H9 (cell line): ENCODE measurements around the gene TEX19. TPM values are rescaled to one million over a fixed set of nuclear protein-coding genes. Genes with fewer than 3 reads are reported as not detected.

Source experiments
- DNase-seq: peaks from one replicate; pipeline ENCODE4 v3.0.0-alpha.2; 2017
- H2AFZ ChIP-seq: one replicate; pipeline ENCODE4 v1.6.1; 2013; ENCODE audit warnings: mild to moderate bottlenecking, low read length, control low read depth, moderate library complexity
- H2AK5ac ChIP-seq: 2 replicates; pipeline ENCODE4 v1.6.1; 2013; ENCODE audit warnings: low read length, control low read depth, mixed read lengths; ENCODE audit not compliant: insufficient read length
- H2BK120ac ChIP-seq: one replicate; pipeline ENCODE4 v1.6.1; 2013; ENCODE audit warnings: low read depth, mild to moderate bottlenecking, low read length, control low read depth, inconsistent platforms; ENCODE audit not compliant: poor library complexity, severe bottlenecking
- H2BK12ac ChIP-seq: 2 replicates; pipeline ENCODE4 v1.6.1; 2013; ENCODE audit warnings: low read length, control low read depth, mixed read lengths, low read depth; ENCODE audit not compliant: insufficient read length
- H2BK15ac ChIP-seq: 2 replicates; pipeline ENCODE4 v1.6.1; 2013; ENCODE audit warnings: low read depth, low read length, control low read depth
- H2BK20ac ChIP-seq: one replicate; pipeline ENCODE4 v1.6.1; 2013; ENCODE audit warnings: low read depth, mild to moderate bottlenecking, low read length, control low read depth, inconsistent platforms; ENCODE audit not compliant: poor library complexity, severe bottlenecking
- H2BK5ac ChIP-seq: 2 replicates; pipeline ENCODE4 v1.6.1; 2013; ENCODE audit warnings: low read length, control low read depth, mixed read lengths; ENCODE audit not compliant: insufficient read length
- H3K14ac ChIP-seq: 2 replicates; pipeline ENCODE4 v1.6.1; 2013; ENCODE audit warnings: low read length, control low read depth; ENCODE audit not compliant: insufficient read depth
- H3K18ac ChIP-seq: 2 replicates; pipeline ENCODE4 v1.6.1; 2013; ENCODE audit warnings: low read depth, mild to moderate bottlenecking, mixed read lengths, low read length, control low read depth; ENCODE audit not compliant: insufficient read length
- H3K23ac ChIP-seq: 2 replicates; pipeline ENCODE4 v1.6.1; 2013; ENCODE audit warnings: low read length, control low read depth, mixed read lengths, low read depth; ENCODE audit not compliant: insufficient read length
- H3K23me2 ChIP-seq: 2 replicates; pipeline ENCODE4 v1.6.1; 2013; ENCODE audit warnings: low read depth, mild to moderate bottlenecking, mixed read lengths, low read length, control low read depth; ENCODE audit not compliant: insufficient read length, poor library complexity, severe bottlenecking
- H3K27ac ChIP-seq: 2 replicates; pipeline ENCODE4 v1.5.1; 2013; ENCODE audit warnings: low read length, control low read depth, mixed read lengths, low read depth; ENCODE audit not compliant: insufficient read length
- H3K27me3 ChIP-seq: 2 replicates; pipeline ENCODE4 v1.6.1; 2013; ENCODE audit warnings: low read length, control low read depth, inconsistent platforms; ENCODE audit not compliant: insufficient read depth
- H3K4ac ChIP-seq: 2 replicates; pipeline ENCODE4 v1.6.1; 2013; ENCODE audit warnings: low read depth, mild to moderate bottlenecking, control low read depth, inconsistent platforms, low read length, moderate library complexity
- H3K4me1 ChIP-seq: 2 replicates; pipeline ENCODE4 v1.6.1; 2013; ENCODE audit warnings: low read length, control low read depth, inconsistent platforms; ENCODE audit not compliant: insufficient read depth
- H3K4me2 ChIP-seq: 2 replicates; pipeline ENCODE4 v1.6.1; 2013; ENCODE audit warnings: low read length, control low read depth, mixed read lengths; ENCODE audit not compliant: insufficient read length, insufficient read depth
- H3K56ac ChIP-seq: 2 replicates; pipeline ENCODE4 v1.6.1; 2013; ENCODE audit warnings: low read depth, mild to moderate bottlenecking, mixed read lengths, low read length, control low read depth; ENCODE audit not compliant: insufficient read length
- H3K79me1 ChIP-seq: 2 replicates; pipeline ENCODE4 v1.6.1; 2013; ENCODE audit warnings: low read depth, mild to moderate bottlenecking, moderate library complexity, low read length, control low read depth, inconsistent platforms; ENCODE audit not compliant: insufficient read depth, poor library complexity, severe bottlenecking
- H3K79me2 ChIP-seq: 2 replicates; pipeline ENCODE4 v1.6.1; 2013; ENCODE audit warnings: low read length, control low read depth, inconsistent platforms; ENCODE audit not compliant: insufficient read depth
- H3K9ac ChIP-seq: 2 replicates; pipeline ENCODE4 v1.6.1; 2013; ENCODE audit warnings: low read length, control low read depth, mixed read lengths; ENCODE audit not compliant: insufficient read length; ENCODE audit errors: extremely low read depth
- H3K9me3 ChIP-seq: one replicate; pipeline ENCODE4 v1.6.1; 2013; ENCODE audit warnings: low read depth, low read length, inconsistent platforms; ENCODE audit not compliant: control insufficient read depth
- H3T11ph ChIP-seq: one replicate; pipeline ENCODE4 v1.6.1; 2013; ENCODE audit warnings: mild to moderate bottlenecking, low read length, control low read depth, inconsistent platforms
- H4K20me1 ChIP-seq: one replicate; pipeline ENCODE4 v1.6.1; 2013; ENCODE audit not compliant: control insufficient read depth, insufficient read length, insufficient read depth
- H4K5ac ChIP-seq: 2 replicates; pipeline ENCODE4 v1.6.1; 2013; ENCODE audit warnings: low read depth, mild to moderate bottlenecking, mixed read lengths, low read length, control low read depth; ENCODE audit not compliant: insufficient read length
- H4K8ac ChIP-seq: replicated peaks from 2 replicates; pipeline ENCODE4 v1.6.1; 2013; ENCODE audit warnings: low read length, control low read depth, mixed read lengths, low read depth; ENCODE audit not compliant: insufficient read length
- H4K91ac ChIP-seq: 2 replicates; pipeline ENCODE4 v1.6.1; 2013; ENCODE audit warnings: low read depth, mild to moderate bottlenecking, moderate library complexity, mixed read lengths, low read length, control low read depth; ENCODE audit not compliant: insufficient read length
- H3K27ac Mint-ChIP-seq, 3 experiments: 2 replicates in 2 of 3; 3 replicates in 1 of 3; pipeline ENCODE4 v1.8.0; 2020 to 2021; ENCODE audit warnings: mixed read lengths in 3 of 3, mild to moderate bottlenecking in 1 of 3, moderate library complexity in 1 of 3
- H3K27me3 Mint-ChIP-seq: 2 replicates; pipeline ENCODE4 v1.8.0; 2021; ENCODE audit warnings: low read depth, mild to moderate bottlenecking, moderate library complexity, mixed read lengths
- H3K36me3 Mint-ChIP-seq, 3 experiments: 2 replicates in 2 of 3; 3 replicates in 1 of 3; pipeline ENCODE4 v1.8.0; 2020 to 2021; ENCODE audit warnings: low read depth in 3 of 3, mixed read lengths in 3 of 3; ENCODE audit not compliant: insufficient read depth in 1 of 3
- H3K4me1 Mint-ChIP-seq, 2 experiments: 2 replicates each; pipeline ENCODE4 v1.8.0; 2020; ENCODE audit warnings: mixed read lengths in 2 of 2
- H3K4me3 Mint-ChIP-seq, 2 experiments: 2 replicates in 1 of 2; 3 replicates in 1 of 2; pipeline ENCODE4 v1.8.0; 2020 to 2021; ENCODE audit warnings: mild to moderate bottlenecking in 2 of 2, mixed read lengths in 2 of 2, moderate library complexity in 1 of 2
- H3K9me3 Mint-ChIP-seq, 2 experiments: 2 replicates in 1 of 2; 3 replicates in 1 of 2; pipeline ENCODE4 v1.8.0; 2020; ENCODE audit warnings: mild to moderate bottlenecking in 2 of 2, mixed read lengths in 2 of 2, moderate library complexity in 1 of 2
- WGBS: extraction: QIAGEN DNeasy Blood & Tissue Kit; methylation state at CpG from one replicate; pipeline ENCODE4 v1.1.7; 2013; ENCODE audit warnings: missing lambda C conversion rate, low lambda C conversion rate, mixed read lengths; ENCODE audit not compliant: insufficient read length; ENCODE audit errors: extremely low coverage; 5-methylcytosine and 5-hydroxymethylcytosine counted together
- total RNA-seq: library from RNA; stranded (reverse); gene quantifications from 2 replicates; pipeline ENCODE4 v1.2.1, GENCODE V29; 2021
- TF ChIP-seq, protein P1 (sequence below): fragments of 200-600 bp; sonication (generic); conservative IDR thresholded peaks from 3 replicates; pipeline ENCODE4 v1.8.0; 2021; ENCODE audit warnings: antibody characterized with exemption, mild to moderate bottlenecking

Gene TEX19
- total RNA-seq, 1 experiment from 2014 or later: 1.4 TPM

DNA sequence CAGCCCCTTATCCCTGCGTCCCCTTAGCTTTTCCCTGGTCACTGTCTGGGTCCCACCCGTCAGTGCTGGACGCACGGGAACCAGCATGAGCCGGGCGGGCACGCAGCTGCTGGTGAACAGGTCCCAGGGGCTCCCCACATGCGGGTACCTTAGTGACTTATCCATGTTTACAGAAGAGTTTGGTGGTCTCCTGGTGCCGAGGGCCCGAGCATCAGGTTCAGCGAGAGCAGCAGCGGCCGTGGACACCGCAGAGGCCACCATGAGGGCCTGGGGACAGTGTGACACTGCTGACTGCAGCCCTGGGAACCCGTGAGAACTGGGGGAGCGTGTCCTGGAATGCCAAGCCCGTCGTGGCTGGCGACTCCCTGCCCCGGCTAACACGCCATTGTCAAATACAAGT, 48.2 kb upstream of the TEX19 start:
- no peak overlapping the region for H3K9ac ChIP-seq
- no peak overlapping the region for H2BK12ac ChIP-seq
- H3K14ac ChIP-seq: no peak overlapping the region
- no peak overlapping the region for H2BK15ac ChIP-seq
- H3K4me2 ChIP-seq: no peak overlapping the region
- no peak overlapping the region for H3K56ac ChIP-seq
- no peaks in the 10 kb centered on the region for H3K9me3 ChIP-seq
- no peak overlapping the region for H2BK120ac ChIP-seq
- no peak overlapping the region for H2AFZ ChIP-seq
- no peak overlapping the region for H3K4ac ChIP-seq
- no peak overlapping the region for H3K18ac ChIP-seq
- no peak overlapping the region for H4K8ac ChIP-seq
- H4K20me1 ChIP-seq: no peaks in the 10 kb centered on the region
- DNase-seq: no peak
- TF ChIP-seq, protein P1, sequence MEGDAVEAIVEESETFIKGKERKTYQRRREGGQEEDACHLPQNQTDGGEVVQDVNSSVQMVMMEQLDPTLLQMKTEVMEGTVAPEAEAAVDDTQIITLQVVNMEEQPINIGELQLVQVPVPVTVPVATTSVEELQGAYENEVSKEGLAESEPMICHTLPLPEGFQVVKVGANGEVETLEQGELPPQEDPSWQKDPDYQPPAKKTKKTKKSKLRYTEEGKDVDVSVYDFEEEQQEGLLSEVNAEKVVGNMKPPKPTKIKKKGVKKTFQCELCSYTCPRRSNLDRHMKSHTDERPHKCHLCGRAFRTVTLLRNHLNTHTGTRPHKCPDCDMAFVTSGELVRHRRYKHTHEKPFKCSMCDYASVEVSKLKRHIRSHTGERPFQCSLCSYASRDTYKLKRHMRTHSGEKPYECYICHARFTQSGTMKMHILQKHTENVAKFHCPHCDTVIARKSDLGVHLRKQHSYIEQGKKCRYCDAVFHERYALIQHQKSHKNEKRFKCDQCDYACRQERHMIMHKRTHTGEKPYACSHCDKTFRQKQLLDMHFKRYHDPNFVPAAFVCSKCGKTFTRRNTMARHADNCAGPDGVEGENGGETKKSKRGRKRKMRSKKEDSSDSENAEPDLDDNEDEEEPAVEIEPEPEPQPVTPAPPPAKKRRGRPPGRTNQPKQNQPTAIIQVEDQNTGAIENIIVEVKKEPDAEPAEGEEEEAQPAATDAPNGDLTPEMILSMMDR: no peak
- H3K4me3 Mint-ChIP-seq: no peak overlapping the region; a peak in 1 of 5 replicates
- H3K79me1 ChIP-seq: no peaks in the 10 kb centered on the region
- no peaks in the 10 kb centered on the region for H3K36me3 Mint-ChIP-seq
- H2AK5ac ChIP-seq: no peak overlapping the region
- H2BK5ac ChIP-seq: no peak overlapping the region
- peaks cover 40% of the 10 kb centered on the region for H3K27me3 Mint-ChIP-seq
- H3K4me1 Mint-ChIP-seq: peaks cover 5 to 8% of the 10 kb centered on the region in 2 experiments; a peak in 3 of 4 replicates
- H3K4me1 ChIP-seq: no peaks in the 10 kb centered on the region
- H4K5ac ChIP-seq: no peak overlapping the region
- no peak overlapping the region for H2BK20ac ChIP-seq
- H3K9me3 Mint-ChIP-seq: no peaks in the 10 kb centered on the region; a peak in 2 of 5 replicates
- H3T11ph ChIP-seq: no peak overlapping the region
- H4K91ac ChIP-seq: no peak overlapping the region
- peaks cover 6% of the 10 kb centered on the region for H3K23me2 ChIP-seq
- no peaks in the 10 kb centered on the region for H3K79me2 ChIP-seq
- no peak overlapping the region; a peak in 1 of 7 replicates for H3K27ac Mint-ChIP-seq
- H3K27me3 ChIP-seq: no peaks in the 10 kb centered on the region
- WGBS: no CpG with 5 or more reads among the region's 21 CpGs
- H3K23ac ChIP-seq: no peak overlapping the region
- no peak overlapping the region for H3K27ac ChIP-seq
